PC-3 (cell line): Measurements from ENCODE around the gene ERCC8.

ENCODE experiments used
- EZH2 ChIP-seq: fragments of 300-600 bp; sonication (generic); IDR thresholded peaks from one replicate; pipeline ENCODE4 v1.6.1; 2017; ENCODE audit warnings: antibody characterized with exemption, mild to moderate bottlenecking, low read length; ENCODE audit not compliant: unreplicated experiment
- EZH2phosphoT487 ChIP-seq: fragments of 300-600 bp; sonication (generic); IDR thresholded peaks from 2 replicates; pipeline ENCODE4 v1.6.1; 2018; ENCODE audit warnings: mild to moderate bottlenecking, antibody characterized with exemption, low read length, borderline replicate concordance
- TF ChIP-seq, protein P1 (sequence below): fragments of 300-600 bp; sonication (generic); conservative IDR thresholded peaks from 2 replicates; pipeline ENCODE4 v1.5.1; 2017; ENCODE audit warnings: antibody characterized with exemption, low read depth, mild to moderate bottlenecking, low read length

GRCh38 chr5:60893521-60893920 is 51.3 kb downstream of the ERCC8 start:
- TF ChIP-seq EZH2 = no peak
- TF ChIP-seq, protein P1, sequence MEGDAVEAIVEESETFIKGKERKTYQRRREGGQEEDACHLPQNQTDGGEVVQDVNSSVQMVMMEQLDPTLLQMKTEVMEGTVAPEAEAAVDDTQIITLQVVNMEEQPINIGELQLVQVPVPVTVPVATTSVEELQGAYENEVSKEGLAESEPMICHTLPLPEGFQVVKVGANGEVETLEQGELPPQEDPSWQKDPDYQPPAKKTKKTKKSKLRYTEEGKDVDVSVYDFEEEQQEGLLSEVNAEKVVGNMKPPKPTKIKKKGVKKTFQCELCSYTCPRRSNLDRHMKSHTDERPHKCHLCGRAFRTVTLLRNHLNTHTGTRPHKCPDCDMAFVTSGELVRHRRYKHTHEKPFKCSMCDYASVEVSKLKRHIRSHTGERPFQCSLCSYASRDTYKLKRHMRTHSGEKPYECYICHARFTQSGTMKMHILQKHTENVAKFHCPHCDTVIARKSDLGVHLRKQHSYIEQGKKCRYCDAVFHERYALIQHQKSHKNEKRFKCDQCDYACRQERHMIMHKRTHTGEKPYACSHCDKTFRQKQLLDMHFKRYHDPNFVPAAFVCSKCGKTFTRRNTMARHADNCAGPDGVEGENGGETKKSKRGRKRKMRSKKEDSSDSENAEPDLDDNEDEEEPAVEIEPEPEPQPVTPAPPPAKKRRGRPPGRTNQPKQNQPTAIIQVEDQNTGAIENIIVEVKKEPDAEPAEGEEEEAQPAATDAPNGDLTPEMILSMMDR = no peak
- no peak for TF ChIP-seq EZH2phosphoT487
